GM12878 (cell line): ENCODE data around the gene CCDC12.

Experiments
- BCL11A ChIP-seq: IDR thresholded peaks from 2 replicates; pipeline ENCODE4 v1.6.1; 2011; ENCODE audit warnings: low read depth, low read length
- EP300 ChIP-seq, 2 experiments: fragments of 150-350 bp in 1 of 2; IDR thresholded peaks; 2 replicates each; pipeline ENCODE4 v1.6.1; 2011 to 2012; ENCODE audit warnings: low read depth in 2 of 2, low read length in 2 of 2, borderline replicate concordance in 1 of 2, improper control_type of control experiment in 1 of 2, inconsistent platforms in 1 of 2; ENCODE audit not compliant: control insufficient read depth in 1 of 2
- MTA3 ChIP-seq: IDR thresholded peaks from 2 replicates; pipeline ENCODE4 v1.6.1; 2012; ENCODE audit warnings: low read length, inconsistent platforms, borderline replicate concordance
- NRF1 ChIP-seq: conservative IDR thresholded peaks from 2 replicates; pipeline ENCODE4 v1.6.1; 2011; ENCODE audit warnings: mild to moderate bottlenecking, low read depth, low read length, improper control_type of control experiment
- POLR2A ChIP-seq: IDR thresholded peaks from 2 replicates; pipeline ENCODE4 v1.6.1; 2011; ENCODE audit warnings: low read depth, mild to moderate bottlenecking, low read length
- USF1 ChIP-seq: IDR thresholded peaks from 2 replicates; pipeline ENCODE4 v1.6.1; 2011; ENCODE audit warnings: borderline replicate concordance, low read depth, mild to moderate bottlenecking, moderate library complexity, mixed read lengths, low read length; ENCODE audit not compliant: insufficient read depth; ENCODE audit errors: extremely low read length

DNA sequence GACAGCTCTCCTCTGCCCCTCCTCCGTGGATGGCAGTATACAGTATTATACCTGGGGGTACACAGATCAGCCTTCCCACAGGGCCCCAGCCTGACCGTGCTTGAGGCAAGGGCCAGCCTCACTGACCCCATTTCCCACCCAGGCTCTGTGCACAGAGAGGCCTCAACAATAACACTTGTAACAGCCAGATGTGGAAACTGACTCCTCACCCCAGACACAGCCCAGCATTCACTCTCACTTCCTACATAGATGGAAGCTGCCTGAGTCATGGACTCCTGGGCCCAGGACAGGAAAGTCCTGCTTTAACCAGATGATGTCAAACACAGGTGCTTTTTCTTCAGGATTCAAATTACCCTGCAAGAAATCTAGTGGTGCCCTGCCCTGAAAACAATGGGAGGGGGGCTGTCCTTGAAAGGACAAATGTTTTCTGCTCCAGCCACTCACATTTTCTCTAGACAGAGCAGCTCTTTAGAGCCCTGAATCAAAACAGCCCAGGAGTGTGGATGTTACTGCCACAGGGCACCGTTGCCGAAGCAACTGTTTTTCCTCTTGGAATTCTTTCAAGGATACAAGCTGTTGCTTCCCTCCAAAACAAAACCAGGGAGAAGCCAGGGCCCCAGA, 16.4 kb downstream of the CCDC12 start:
- TF ChIP-seq NRF1 (no peak), BCL11A (peak; percentile 19; the same call in 1 of the 2 replicates), USF1 (no peak), EP300 (IDR thresholded peaks at IDR 0.05; ENCODE audit: borderline replicate concordance in 1 of 2, control insufficient read depth in 1 of 2, low read depth in 2 of 2, low read length in 2 of 2) (no peak), MTA3 (no peak), POLR2A (no peak)
